B cell (primary cell): ENCODE data around the gene CLASP1. TPM values are rescaled to one million over a fixed set of nuclear protein-coding genes. Genes with fewer than 3 reads are reported as not detected.
"Not testable (repeated sequence)": the region's sequence is repeated elsewhere in the genome, so short reads cannot be mapped to it uniquely, and the experiment has no call there.

Experiments used
- ATAC-seq: fragments of 200-7000 bp; cut with Tn5 transposase; one replicate; pipeline ENCODE4 v1.10.0; 2021; ENCODE audit warnings: low read depth, mild to moderate bottlenecking, moderate number of reproducible peaks, moderate library complexity
- CTCF ChIA-PET: fragments of 350-600 bp; sonication (Branson Sonifier 250); formaldehyde crosslinking; loops from one replicate; lab custom pipeline; 2021; ENCODE audit warnings: antibody characterized with exemption, inconsistent platforms; lab: Charles Lee
- POLR2A ChIA-PET: fragments of 350-600 bp; sonication (Branson Sonifier 250); formaldehyde crosslinking; loops from one replicate; lab custom pipeline; 2021; ENCODE audit warnings: antibody characterized with exemption; lab: Charles Lee
- DNase-seq: peaks from one replicate; pipeline ENCODE4 v3.0.0; 2013
- H2AFZ ChIP-seq: 2 replicates; pipeline ENCODE4 v1.6.1; 2012; ENCODE audit warnings: mild to moderate bottlenecking, low read depth, low read length; ENCODE audit not compliant: insufficient read depth, poor library complexity, severe bottlenecking
- H3K27ac ChIP-seq, 2 donors: 1 replicate in 1 of 2; 2 replicates in 1 of 2; pipeline ENCODE4 v1.5.1; 2012 to 2013; ENCODE audit warnings: low read length in 2 of 2, mild to moderate bottlenecking in 2 of 2, moderate library complexity in 1 of 2
- H3K27me3 ChIP-seq, 4 experiments: fragments of 200-600 bp in 1 of 4; sonication (generic) in 1 of 4; replicated peaks in 1 of 4; 1 replicate in 2 of 4; 2 replicates in 2 of 4; pipeline versions ENCODE4 v1.6.1 to v1.7.0; 2013 to 2016; ENCODE audit warnings: low read length in 3 of 4, mild to moderate bottlenecking in 2 of 4, mixed read lengths in 1 of 4, moderate library complexity in 1 of 4; ENCODE audit not compliant: insufficient read depth in 4 of 4, control insufficient read depth in 3 of 4; ENCODE audit errors: control extremely low read depth in 1 of 4
- H3K36me3 ChIP-seq, 2 experiments: replicated peaks in 1 of 2; 1 replicate in 1 of 2; 2 replicates in 1 of 2; pipeline versions ENCODE4 v1.6.1 to v1.7.1; 2013; ENCODE audit warnings: low read length in 1 of 2; ENCODE audit not compliant: insufficient read depth in 2 of 2, control insufficient read depth in 1 of 2; ENCODE audit errors: control extremely low read depth in 1 of 2, extremely low read depth in 1 of 2
- H3K4me1 ChIP-seq, 2 donors: fragments of 200-600 bp in 1 of 2; sonication (generic) in 1 of 2; 1 replicate in 1 of 2; 2 replicates in 1 of 2; pipeline versions ENCODE4 v1.5.1 to v1.6.1; 2013 to 2017; ENCODE audit warnings: low read length in 2 of 2; ENCODE audit not compliant: control insufficient read depth in 2 of 2, insufficient read depth in 2 of 2
- H3K4me2 ChIP-seq: replicated peaks from 2 replicates; pipeline ENCODE3; 2012; ENCODE audit warnings: mild to moderate bottlenecking, low read depth, low read length; ENCODE audit not compliant: poor library complexity, severe bottlenecking
- H3K4me3 ChIP-seq, 5 experiments: fragments of 200-600 bp in 1 of 5; sonication (generic) in 1 of 5; 1 replicate in 3 of 5; 2 replicates in 2 of 5; pipeline versions ENCODE4 v1.5.1 to v1.7.0; 2011 to 2016; ENCODE audit warnings: low read length in 4 of 5, mild to moderate bottlenecking in 4 of 5, low read depth in 2 of 5, control low read depth in 1 of 5, moderate library complexity in 1 of 5; ENCODE audit not compliant: insufficient read depth in 1 of 5; ENCODE audit errors: control extremely low read depth in 1 of 5, extremely low read depth in 1 of 5
- H3K79me2 ChIP-seq: fragments of 200-600 bp; sonication (generic); one replicate; pipeline ENCODE4 v1.6.0; 2016; ENCODE audit warnings: low read length; ENCODE audit not compliant: control insufficient read depth, insufficient read depth
- H3K9ac ChIP-seq: fragments of 200-600 bp; sonication (generic); 2 replicates; pipeline ENCODE4 v1.6.1; 2017; ENCODE audit warnings: mild to moderate bottlenecking, low read length, moderate library complexity
- H3K9me3 ChIP-seq, 3 donors: one replicate each; pipeline versions ENCODE4 v1.6.1 to v1.7.1; 2013; ENCODE audit warnings: low read length in 2 of 3; ENCODE audit not compliant: control insufficient read depth in 2 of 3, insufficient read depth in 1 of 3; ENCODE audit errors: control extremely low read depth in 1 of 3
- H4K20me1 ChIP-seq: 2 replicates; pipeline ENCODE4 v1.6.0; 2012; ENCODE audit warnings: mild to moderate bottlenecking, low read length; ENCODE audit not compliant: insufficient read depth, control insufficient read depth, poor library complexity, severe bottlenecking
- H3K27ac Mint-ChIP-seq: one replicate; pipeline ENCODE4 v1.8.0; 2021; ENCODE audit warnings: mixed read lengths
- H3K27me3 Mint-ChIP-seq: one replicate; pipeline ENCODE4 v1.8.0; 2021; ENCODE audit warnings: mixed read lengths
- H3K4me1 Mint-ChIP-seq: one replicate; pipeline ENCODE4 v1.8.0; 2021; ENCODE audit warnings: mixed read lengths
- H3K4me3 Mint-ChIP-seq: one replicate; pipeline ENCODE4 v1.8.0; 2021; ENCODE audit warnings: mixed read lengths
- H3K9me3 Mint-ChIP-seq: one replicate; pipeline ENCODE4 v1.8.0; 2022; ENCODE audit warnings: mixed read lengths; ENCODE audit not compliant: insufficient read depth
- CTCF ChIP-seq: fragments of 200-600 bp; IDR thresholded peaks from one replicate; pipeline ENCODE4 v1.8.0; 2022; ENCODE audit warnings: antibody characterized with exemption, mild to moderate bottlenecking
- EZH2 ChIP-seq: IDR thresholded peaks from 2 replicates; pipeline ENCODE4 v1.6.1; 2012; ENCODE audit warnings: borderline replicate concordance, low read depth, mild to moderate bottlenecking, moderate library complexity, low read length; ENCODE audit not compliant: insufficient read depth, poor library complexity, severe bottlenecking
- WGBS: methylation state at CpG from one replicate; pipeline ENCODE4 v1.1.5; 2013; ENCODE audit warnings: missing lambda C conversion rate; ENCODE audit not compliant: insufficient coverage; 5-methylcytosine and 5-hydroxymethylcytosine counted together
- intact Hi-C: fragments of 100-400 bp; cut with micrococcal nuclease; formaldehyde crosslinking; loops from one replicate; pipeline ENCODE4 v1.10.0; 2022
- polyA plus RNA-seq: library from polyadenylated mRNA; depleted of rRNA; stranded (reverse); fragments of >200 nt; gene quantifications from 2 replicates; pipeline ENCODE4 v1.2.3, GENCODE V29; 2012
- total RNA-seq, 2 donors: library from RNA; stranded (reverse); fragments of 120-200 nt in 1 of 2; gene quantifications; 1 replicate in 1 of 2; 2 replicates in 1 of 2; pipeline versions ENCODE4 v1.2.3 to v1.2.4, GENCODE V29; 2013 to 2022

The CLASP1 gene
- total and polyA plus RNA-seq, 2 donors (not counting 1 experiment from before 2014, with no cell fraction given): 8.7 to 88.0 TPM

DNA sequence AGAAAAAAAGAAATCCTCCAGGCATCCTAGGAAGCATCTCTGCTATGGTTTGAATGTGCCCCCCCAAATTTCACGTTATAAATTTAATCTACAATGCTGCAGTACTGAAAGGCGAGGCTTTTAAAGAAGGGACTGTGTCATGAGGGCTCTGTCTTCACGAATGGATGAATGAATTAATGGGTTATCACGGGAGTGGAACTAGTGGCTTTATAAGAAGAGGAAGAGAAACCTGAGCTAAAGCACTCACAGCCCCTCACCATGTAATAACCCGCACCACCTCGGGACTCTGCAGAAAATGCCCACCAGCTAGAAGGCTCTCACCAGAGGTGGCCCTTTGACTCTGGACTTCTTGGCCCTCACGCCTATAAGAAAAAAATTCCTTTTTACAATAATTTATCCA, 90.9 kb downstream of the CLASP1 start:
- Mint-ChIP-seq H3K9me3 (no peaks in the 10 kb centered on the region), H3K27ac (no peak overlapping the region), H3K4me1 (peaks cover 29% of the 10 kb centered on the region), H3K27me3 (no peaks in the 10 kb centered on the region), H3K4me3 (peak overlapping the region; percentile 51)
- H4K20me1 ChIP-seq: peaks cover 54% of the 10 kb centered on the region
- H3K27ac ChIP-seq: no peak overlapping the region
- H3K27me3 ChIP-seq: no peaks in the 10 kb centered on the region
- TF ChIP-seq EZH2 (no peak), CTCF (no peak)
- ChIA-PET POLR2A (interaction anchor here (1.0 kb wide), 1 partner anchor 28 kb away, joined by 4 read pairs; the partner anchor contains the start of gene RNU4ATAC), CTCF (interaction anchor here (1.0 kb wide), 1 partner anchor 37 kb away, joined by 4 read pairs; no protein-coding TSS in a partner anchor)
- no peaks in the 10 kb centered on the region for H3K9me3 ChIP-seq
- no CpG with 5 or more reads among the region's 7 CpGs for WGBS
- H3K4me3 ChIP-seq: no peak overlapping the region
- no peak overlapping the region for H3K9ac ChIP-seq
- H2AFZ ChIP-seq: no peak overlapping the region
- H3K4me2 ChIP-seq: peak overlapping the region; percentile 47
- peaks cover 11 to 12% of the 10 kb centered on the region in 2 donors for H3K4me1 ChIP-seq
- peak; percentile 57 for DNase-seq
- peaks cover 33% of the 10 kb centered on the region for H3K79me2 ChIP-seq
- ATAC-seq: peak; percentile 81
- peaks cover 0 to 5% of the 10 kb centered on the region in 2 experiments for H3K36me3 ChIP-seq
- intact Hi-C loops: no loop called here

DNA sequence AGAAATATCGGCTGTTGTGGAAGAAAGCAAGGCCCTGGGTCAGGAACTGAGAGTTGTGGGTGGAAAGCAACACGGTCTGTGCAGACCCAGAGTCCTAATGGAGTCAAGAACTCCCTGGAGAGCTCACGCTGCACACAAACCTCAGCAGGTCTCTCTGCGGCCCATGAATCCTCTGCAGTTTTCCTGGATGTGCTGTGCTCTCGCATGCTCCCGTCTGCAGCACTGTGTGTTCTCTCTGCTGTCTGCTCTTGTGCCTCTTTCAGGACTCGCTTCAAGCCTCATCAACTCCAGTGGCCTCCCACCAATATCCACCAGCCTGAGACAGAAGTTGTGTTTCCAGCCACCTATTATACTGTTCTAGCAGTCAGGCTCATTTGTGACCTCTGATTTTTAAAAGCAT, 94.3 kb downstream of the CLASP1 start:
- DNase-seq (no peak), ATAC-seq (no peak)
- no peaks in the 10 kb centered on the region for H3K27me3 ChIP-seq
- Mint-ChIP-seq H3K4me3 (no peak overlapping the region), H3K4me1 (peaks cover 59% of the 10 kb centered on the region), H3K27ac (no peak overlapping the region), H3K9me3 (peaks cover 4% of the 10 kb centered on the region), H3K27me3 (no peaks in the 10 kb centered on the region)
- H3K36me3 ChIP-seq: peaks cover 0 to 3% of the 10 kb centered on the region in 2 experiments
- ChIA-PET CTCF (no interaction called here), POLR2A (no interaction called here)
- H2AFZ ChIP-seq: no peak overlapping the region
- WGBS: 87% methylated on average over 7 of the region's 7 CpGs
- TF ChIP-seq CTCF: no peak
- no peak for TF ChIP-seq EZH2
- peaks cover 57% of the 10 kb centered on the region for H4K20me1 ChIP-seq
- H3K4me1 ChIP-seq: peaks cover 11 to 18% of the 10 kb centered on the region in 2 donors
- H3K79me2 ChIP-seq: peaks cover 54% of the 10 kb centered on the region
- H3K9ac ChIP-seq: no peak overlapping the region
- H3K4me3 ChIP-seq: no peak overlapping the region
- H3K27ac ChIP-seq: no peak overlapping the region
- no peaks in the 10 kb centered on the region for H3K9me3 ChIP-seq
- H3K4me2 ChIP-seq: no peak overlapping the region
- intact Hi-C loops: no loop called here

- intact Hi-C loops, H3K27me3 Mint-ChIP-seq, CTCF ChIA-PET, H3K9ac ChIP-seq, POLR2A ChIA-PET, H3K4me3 Mint-ChIP-seq, H3K9me3 ChIP-seq, H3K4me2 ChIP-seq, H3K9me3 Mint-ChIP-seq, DNase-seq, H3K27ac Mint-ChIP-seq, H3K4me3 ChIP-seq, H2AFZ ChIP-seq, H3K36me3 ChIP-seq, ATAC-seq, H3K27ac ChIP-seq, H3K27me3 ChIP-seq: not testable (repeated sequence)
- peaks cover 72% of the 10 kb centered on the region for H3K79me2 ChIP-seq
- H3K4me1 ChIP-seq: peaks cover 9 to 15% of the 10 kb centered on the region in 2 donors
- peaks cover 65% of the 10 kb centered on the region for H3K4me1 Mint-ChIP-seq
- WGBS: no CpG with 5 or more reads among the region's 2 CpGs
- H4K20me1 ChIP-seq: peaks cover 54% of the 10 kb centered on the region
These were observed 96.6 kb downstream of the CLASP1 start for GRCh38 chr2:121552477-121553180.
